Activated naive CD8-positive, alpha-beta T cell treated with anti-CD3 and anti-CD28 coated beads, Interleukin-2, amount 50 U/mL, for 24 hours (primary cell): ENCODE measurements around the gene TP53.

Experiments used
- ATAC-seq: fragments of 150-1000 bp; cut with Tn5 transposase; one replicate; pipeline ENCODE4 v1.10.0; 2021
- DNase-seq: peaks from one replicate; pipeline ENCODE4 v3.0.0; 2021
- H3K27ac Mint-ChIP-seq: one replicate; pipeline ENCODE4 v1.8.0; 2021; ENCODE audit warnings: mild to moderate bottlenecking, mixed read lengths
- H3K27me3 Mint-ChIP-seq: one replicate; pipeline ENCODE4 v1.8.0; 2021; ENCODE audit warnings: mixed read lengths
- H3K36me3 Mint-ChIP-seq: one replicate; pipeline ENCODE4 v1.8.0; 2021; ENCODE audit warnings: low read depth, mixed read lengths
- H3K4me1 Mint-ChIP-seq: one replicate; pipeline ENCODE4 v1.8.0; 2021; ENCODE audit warnings: mixed read lengths
- H3K4me3 Mint-ChIP-seq: one replicate; pipeline ENCODE4 v1.8.0; 2021; ENCODE audit warnings: mild to moderate bottlenecking, moderate library complexity, mixed read lengths
- H3K9me3 Mint-ChIP-seq: one replicate; pipeline ENCODE4 v1.8.0; 2021; ENCODE audit warnings: mixed read lengths

TP53 gene

DNA sequence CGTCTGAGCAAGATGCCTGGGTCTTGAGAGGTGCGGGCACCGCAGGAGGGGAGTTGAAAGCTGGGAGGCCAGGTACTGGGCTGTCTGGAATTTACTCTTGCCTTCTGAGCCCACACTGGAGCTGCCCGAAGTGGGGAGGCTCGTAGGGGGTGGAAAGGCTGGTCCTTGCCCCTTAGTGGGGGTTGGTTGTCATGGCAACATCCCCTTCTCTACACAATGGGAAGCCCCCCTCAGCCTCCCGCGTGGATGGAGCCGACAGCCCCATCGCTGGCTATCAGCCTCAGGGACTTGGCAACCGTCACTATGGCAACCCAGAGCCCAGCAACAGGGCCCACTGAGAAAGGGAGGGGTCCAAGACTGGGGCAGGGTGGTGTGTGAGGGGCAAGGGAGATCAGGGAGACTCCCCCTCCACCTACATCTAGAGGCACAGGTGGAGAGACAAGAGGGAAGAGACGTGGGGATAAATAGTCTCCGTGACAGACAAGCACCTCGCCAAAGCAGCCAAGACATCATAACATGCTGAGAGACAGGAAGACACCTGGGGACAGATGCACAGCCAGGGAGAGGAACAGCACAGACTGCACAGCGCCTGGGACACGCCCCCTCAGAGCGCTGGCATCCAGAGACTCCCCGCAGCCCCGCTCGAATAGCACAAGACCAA lies 25.0 kb upstream of the TP53 start:
- Mint-ChIP-seq H3K27me3 (peaks cover 61% of the 10 kb centered on the region), H3K4me3 (no peak overlapping the region), H3K4me1 (peaks cover 17% of the 10 kb centered on the region), H3K9me3 (no peaks in the 10 kb centered on the region), H3K27ac (no peak overlapping the region), H3K36me3 (no peaks in the 10 kb centered on the region)
- ATAC-seq = no peak
- no peak for DNase-seq

DNA sequence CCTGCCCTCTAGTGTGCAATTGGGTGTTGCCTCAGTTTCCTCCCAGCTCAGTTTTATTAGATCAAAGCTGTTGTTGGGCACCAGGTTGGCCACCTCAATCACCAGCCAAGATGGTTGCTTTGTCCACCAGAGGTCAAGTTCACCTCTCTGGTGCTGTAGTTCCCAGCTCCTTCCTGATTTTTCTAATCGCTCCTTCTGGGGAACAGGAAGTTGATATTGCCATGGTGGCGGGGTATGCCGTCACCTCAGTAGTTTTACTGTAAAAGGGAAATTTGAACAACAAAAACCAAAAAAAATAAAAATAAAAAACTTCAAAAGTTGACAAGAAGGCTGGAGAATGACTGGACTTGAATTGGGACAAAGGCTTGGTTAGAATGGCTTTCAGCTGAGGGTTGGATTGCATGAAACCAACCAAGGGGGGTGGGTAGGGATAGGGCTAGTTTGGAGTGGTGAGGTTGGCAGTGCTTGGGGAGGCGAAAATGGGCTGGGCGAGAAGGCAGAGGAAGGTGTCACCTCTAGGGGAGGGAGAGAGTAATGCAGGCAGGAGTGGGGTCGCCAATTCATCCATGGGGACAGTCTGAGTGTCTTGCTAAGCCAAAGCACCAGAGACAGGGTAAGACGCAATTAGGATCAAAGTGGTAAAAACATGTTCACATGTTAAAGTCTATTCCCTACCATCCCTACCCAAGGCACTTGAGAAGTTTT lies 23.9 kb upstream of the TP53 start:
- Mint-ChIP-seq H3K4me1 (peaks cover 12% of the 10 kb centered on the region), H3K4me3 (no peak overlapping the region), H3K9me3 (no peaks in the 10 kb centered on the region), H3K27ac (no peak overlapping the region), H3K36me3 (no peaks in the 10 kb centered on the region), H3K27me3 (peaks cover 62% of the 10 kb centered on the region)
- DNase-seq = no peak
- no peak for ATAC-seq

DNA sequence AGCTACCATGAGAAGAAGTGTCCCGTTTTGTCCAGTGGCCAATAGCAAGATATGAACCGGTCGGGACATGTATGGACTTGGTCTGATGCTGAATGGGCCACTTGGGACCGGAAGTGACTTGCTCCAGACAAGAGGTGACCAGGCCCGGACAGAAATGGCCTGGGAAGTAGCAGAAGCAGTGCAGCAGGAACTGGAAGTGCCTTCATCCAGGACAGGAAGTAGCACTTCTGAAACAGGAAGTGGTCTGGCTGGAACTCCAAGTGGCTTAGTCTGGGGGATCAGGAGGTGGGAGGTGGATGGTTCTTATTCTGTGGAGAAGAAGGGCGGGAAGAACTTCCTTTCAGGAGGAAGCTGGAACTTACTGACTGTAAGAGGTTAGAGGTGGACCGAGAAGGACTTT lies 23.0 kb upstream of the TP53 start:
- no peak for ATAC-seq
- Mint-ChIP-seq H3K27me3 (peaks cover 61% of the 10 kb centered on the region), H3K9me3 (no peaks in the 10 kb centered on the region), H3K4me1 (peaks cover 16% of the 10 kb centered on the region), H3K4me3 (no peak overlapping the region), H3K27ac (no peak overlapping the region), H3K36me3 (no peaks in the 10 kb centered on the region)
- DNase-seq = no peak

DNA sequence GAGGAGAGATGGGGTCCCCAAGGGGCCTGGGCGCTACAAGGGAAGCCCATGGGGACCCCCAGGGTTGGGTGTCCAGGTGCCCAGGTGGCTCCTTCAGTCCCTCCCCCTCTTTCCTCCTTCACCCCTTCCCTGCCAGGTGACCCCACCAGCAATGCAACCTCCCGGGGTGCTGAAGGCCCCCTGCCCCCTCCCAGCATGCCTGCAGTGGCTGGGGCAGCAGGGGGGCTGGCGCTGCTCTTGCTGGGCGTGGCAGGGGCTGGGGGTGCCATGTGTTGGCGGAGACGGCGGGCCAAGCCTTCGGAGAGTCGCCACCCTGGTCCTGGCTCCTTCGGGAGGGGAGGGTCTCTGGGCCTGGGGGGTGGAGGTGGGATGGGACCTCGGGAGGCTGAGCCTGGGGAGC lies 21.7 kb upstream of the TP53 start:
- Mint-ChIP-seq H3K27me3 (peaks cover 61% of the 10 kb centered on the region), H3K9me3 (no peaks in the 10 kb centered on the region), H3K36me3 (no peaks in the 10 kb centered on the region), H3K4me3 (no peak overlapping the region), H3K27ac (no peak overlapping the region), H3K4me1 (peaks cover 23% of the 10 kb centered on the region)
- no peak for ATAC-seq
- no peak for DNase-seq

DNA sequence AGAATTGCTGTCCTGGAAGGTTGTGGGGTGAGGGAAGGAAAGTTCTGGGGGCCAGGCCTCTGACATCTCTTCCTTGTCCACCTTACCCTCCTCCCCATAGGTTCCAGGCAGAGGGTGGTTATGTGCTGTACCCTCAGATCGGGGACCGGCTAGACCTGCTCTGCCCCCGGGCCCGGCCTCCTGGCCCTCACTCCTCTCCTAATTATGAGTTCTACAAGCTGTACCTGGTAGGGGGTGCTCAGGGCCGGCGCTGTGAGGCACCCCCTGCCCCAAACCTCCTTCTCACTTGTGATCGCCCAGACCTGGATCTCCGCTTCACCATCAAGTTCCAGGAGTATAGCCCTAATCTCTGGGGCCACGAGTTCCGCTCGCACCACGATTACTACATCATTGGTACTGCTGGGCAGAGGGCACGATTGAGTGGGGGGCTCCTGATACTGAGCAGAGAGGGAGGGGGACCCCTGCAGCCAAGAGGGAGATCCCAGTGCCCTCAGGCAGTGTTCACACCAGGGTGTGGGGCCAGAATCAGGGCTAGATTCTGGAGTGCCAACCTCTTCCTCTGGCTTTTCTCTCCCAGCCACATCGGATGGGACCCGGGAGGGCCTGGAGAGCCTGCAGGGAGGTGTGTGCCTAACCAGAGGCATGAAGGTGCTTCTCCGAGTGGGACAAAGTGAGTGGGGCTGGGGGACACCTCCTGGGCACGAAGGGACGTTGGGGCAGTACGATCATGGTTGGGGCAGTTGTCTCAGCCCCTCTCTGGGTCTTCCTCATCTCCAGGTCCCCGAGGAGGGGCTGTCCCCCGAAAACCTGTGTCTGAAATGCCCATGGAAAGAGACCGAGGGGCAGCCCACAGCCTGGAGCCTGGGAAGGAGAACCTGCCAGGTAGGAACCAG lies 20.8 kb upstream of the TP53 start:
- no peak overlapping the region for H3K4me3 Mint-ChIP-seq
- peaks cover 60% of the 10 kb centered on the region for H3K27me3 Mint-ChIP-seq

DNA sequence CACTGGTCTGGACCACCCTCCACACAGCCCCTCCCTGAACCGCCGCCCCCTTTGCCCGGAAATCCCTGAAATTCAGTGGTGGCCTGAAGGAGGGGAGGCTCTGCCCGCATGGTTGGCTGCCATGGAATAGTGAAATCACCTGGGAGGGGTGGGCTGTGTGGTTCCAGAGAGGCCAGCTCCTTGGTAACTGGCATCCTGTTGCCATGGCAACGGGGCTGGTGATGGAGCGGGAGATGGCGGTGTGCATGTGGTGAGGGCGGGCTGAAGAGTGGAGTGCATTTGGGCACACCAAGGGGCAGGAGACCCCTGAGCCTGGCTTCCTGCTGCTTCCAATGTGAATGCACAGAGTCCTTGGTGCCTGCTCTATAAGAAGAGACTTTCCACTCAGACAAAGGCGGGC lies 20.2 kb upstream of the TP53 start:
- no peaks in the 10 kb centered on the region for H3K9me3 Mint-ChIP-seq
- DNase-seq (no peak), ATAC-seq (no peak)
- peaks cover 56% of the 10 kb centered on the region for H3K27me3 Mint-ChIP-seq
- H3K4me3 Mint-ChIP-seq = no peak overlapping the region
- no peak overlapping the region for H3K27ac Mint-ChIP-seq
- peaks cover 29% of the 10 kb centered on the region for H3K4me1 Mint-ChIP-seq
- peaks cover 2% of the 10 kb centered on the region for H3K36me3 Mint-ChIP-seq

More for the DNA sequence above, 20.8 kb upstream of the TP53 start:
- DNase-seq (no peak), ATAC-seq (no peak)
- no peak overlapping the region for H3K27ac Mint-ChIP-seq
- H3K36me3 Mint-ChIP-seq = peaks cover 2% of the 10 kb centered on the region
- H3K9me3 Mint-ChIP-seq = no peaks in the 10 kb centered on the region
- H3K4me1 Mint-ChIP-seq = peaks cover 29% of the 10 kb centered on the region

DNA sequence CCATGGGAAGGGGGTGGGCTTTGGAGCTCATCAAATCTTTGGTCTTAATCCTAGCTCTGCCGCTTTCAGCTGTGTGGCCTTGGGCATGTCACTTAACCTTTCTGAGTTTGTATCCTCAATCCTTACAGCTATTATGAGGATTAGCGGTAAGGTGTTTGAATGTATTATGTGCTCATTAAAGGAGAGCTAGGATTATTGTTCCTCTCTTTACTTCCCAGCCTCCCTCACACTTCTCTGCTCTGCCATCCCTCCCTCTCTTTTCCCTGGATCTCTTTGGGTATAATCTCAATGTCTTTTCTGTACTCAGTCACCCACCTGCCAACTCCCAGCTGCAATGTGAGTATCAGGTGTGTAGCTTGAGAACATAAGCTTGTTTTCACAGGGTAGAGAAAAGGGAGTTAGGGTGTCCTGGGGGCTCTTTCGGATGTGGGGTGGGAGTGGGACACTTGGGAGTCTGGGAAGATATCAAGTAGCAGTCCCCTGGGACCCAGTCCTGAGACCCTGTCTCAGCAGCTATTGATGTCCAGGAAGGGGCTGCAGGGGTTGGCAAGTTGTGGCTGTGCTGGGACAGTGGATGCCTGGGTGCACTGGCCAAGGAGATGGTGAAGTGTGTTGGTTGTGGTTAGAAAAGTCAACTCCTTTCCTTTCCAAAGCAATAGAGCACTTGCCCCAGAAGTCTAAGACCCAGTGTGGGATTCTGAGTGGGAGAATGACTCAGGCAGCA lies 19.5 kb upstream of the TP53 start:
- Mint-ChIP-seq H3K4me1 (peaks cover 29% of the 10 kb centered on the region), H3K36me3 (peaks cover 5% of the 10 kb centered on the region), H3K4me3 (no peak overlapping the region), H3K9me3 (no peaks in the 10 kb centered on the region), H3K27ac (no peak overlapping the region), H3K27me3 (peaks cover 54% of the 10 kb centered on the region)
- DNase-seq (no peak), ATAC-seq (no peak)

DNA sequence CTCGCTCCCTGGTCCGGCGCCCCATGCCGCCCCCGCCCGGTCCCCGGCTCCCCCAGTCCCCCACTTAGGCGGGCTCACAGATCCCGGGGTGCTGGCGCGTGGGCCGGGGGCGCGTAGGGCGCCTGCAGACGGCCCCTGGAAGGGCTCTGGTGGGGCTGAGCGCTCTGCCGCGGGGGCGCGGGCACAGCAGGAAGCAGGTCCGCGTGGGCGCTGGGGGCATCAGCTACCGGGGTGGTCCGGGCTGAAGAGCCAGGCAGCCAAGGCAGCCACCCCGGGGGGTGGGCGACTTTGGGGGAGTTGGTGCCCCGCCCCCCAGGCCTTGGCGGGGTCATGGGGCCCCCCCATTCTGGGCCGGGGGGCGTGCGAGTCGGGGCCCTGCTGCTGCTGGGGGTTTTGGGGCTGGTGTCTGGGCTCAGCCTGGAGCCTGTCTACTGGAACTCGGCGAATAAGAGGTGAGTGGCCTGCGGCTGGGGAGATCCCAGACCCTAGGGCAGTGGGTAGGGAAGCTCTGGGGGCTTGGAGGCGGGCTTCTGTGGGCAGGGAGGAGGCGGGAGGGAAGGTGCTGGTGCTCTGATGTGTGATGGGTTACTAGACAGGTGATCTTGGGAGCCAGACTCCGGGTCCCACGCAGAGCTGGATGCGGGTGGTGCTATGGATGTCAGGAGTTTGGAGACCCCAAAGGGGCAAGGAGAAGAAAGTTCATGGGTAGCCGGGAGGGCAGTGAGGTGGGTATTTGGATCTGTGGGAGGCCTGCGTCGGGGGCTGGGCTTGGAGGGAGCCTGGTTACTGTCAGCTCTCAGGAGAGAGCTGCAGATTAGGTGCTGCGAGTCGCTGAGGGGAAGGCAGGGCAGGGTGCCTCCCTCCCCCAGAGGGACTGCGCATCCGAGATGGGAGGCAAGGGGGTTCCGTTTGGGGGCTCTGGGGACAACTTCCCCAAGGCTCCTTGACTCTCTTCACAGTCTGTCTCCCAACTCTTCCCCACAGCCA lies 18.3 kb upstream of the TP53 start:
- Mint-ChIP-seq H3K27me3 (peaks cover 42% of the 10 kb centered on the region), H3K4me1 (peaks cover 23% of the 10 kb centered on the region), H3K36me3 (peaks cover 12% of the 10 kb centered on the region), H3K9me3 (no peaks in the 10 kb centered on the region), H3K27ac (no peak overlapping the region), H3K4me3 (peak overlapping the region; percentile 11)
- ATAC-seq (no peak), DNase-seq (no peak)

DNA sequence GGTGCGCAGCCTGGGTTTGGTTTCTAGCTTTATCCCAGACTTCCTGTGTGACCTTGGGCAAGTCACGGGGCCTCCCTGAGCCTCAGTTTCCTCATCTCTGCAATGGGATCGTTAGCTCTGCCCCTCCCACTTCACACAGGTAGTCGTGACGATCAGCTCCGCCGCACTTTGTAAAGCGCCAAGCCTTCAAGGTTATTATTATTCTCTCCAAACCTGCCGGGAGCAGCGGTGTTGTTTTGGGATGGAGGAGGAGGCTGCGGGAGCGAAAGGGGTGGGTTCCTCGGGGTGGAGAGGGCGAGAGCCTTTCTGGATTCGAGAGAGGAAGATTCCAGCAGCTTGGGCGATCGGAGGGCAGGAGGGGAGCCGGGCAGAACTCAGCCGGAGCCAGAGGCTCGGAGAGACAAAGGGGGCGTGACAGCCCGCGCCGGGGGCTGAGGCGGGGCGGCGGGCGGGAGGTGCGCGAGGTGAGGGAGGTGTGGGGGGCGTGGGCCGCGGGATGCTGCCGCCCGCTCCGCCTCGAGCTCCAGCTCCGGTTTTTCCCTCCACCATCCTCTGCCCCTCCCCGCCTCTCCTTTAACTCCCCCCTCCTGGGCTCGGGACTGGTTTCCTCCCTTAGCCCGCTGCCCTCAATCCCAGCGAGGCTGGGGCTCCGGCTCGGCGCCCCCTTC lies 17.4 kb upstream of the TP53 start, which contains the start of gene EFNB3:
EFNB3 (plus strand) TSS at position 602 of the 668 bp plus-strand sequence. CDS start 397 bp downstream, outside the sequence.
- H3K27me3 Mint-ChIP-seq = peaks cover 38% of the 10 kb centered on the region
- DNase-seq (no peak), ATAC-seq (no peak)
- peak within 1 kb of the TSS; percentile 38 for H3K4me3 Mint-ChIP-seq
- H3K36me3 Mint-ChIP-seq = peaks cover 18% of the 10 kb centered on the region
- H3K9me3 Mint-ChIP-seq = no peaks in the 10 kb centered on the region
- no peak within 1 kb of the TSS for H3K27ac Mint-ChIP-seq
- H3K4me1 Mint-ChIP-seq = peaks cover 17% of the 10 kb centered on the region

DNA sequence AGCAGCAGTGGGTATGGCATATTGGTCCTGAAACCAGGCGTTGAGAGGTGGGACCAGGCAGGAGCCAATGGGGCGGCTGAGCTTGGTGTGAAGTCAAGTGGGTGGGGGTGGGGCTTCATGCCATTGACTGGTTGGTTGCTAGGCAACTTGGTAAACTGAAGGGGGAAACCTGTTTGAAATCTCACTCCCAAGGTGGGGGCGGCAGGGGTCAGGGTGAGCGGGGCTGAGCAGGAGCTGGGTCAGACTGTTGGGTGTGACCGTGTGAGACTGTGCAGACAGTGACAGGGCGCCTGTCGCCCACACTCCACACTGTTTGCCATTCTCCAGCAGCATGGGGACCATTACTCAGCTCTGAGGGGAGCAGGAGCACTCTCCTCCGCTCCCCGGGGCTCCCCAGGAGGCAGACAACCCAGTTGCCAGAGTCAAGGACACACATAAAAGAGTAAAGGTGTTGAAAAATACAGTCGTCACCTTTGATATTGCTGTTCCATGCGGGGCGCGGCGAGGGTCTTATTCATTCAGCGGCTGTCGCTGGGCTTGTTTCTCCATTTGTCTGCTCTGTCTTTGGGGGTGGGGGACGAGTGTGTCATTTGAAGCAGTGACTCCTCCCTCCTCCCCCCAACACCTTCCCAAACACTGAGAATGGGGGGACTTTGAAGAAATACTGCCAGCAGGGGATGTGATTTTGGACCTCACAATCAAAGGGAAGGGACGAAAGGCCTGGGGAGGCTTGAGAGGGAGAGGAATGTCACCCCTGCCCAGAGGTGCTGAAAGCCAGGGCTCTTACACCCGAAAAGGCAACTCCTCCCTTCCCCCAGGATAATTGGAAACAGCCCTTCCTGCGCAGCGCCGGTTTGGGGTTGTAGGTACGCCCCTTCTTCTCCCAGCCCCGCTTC lies 16.5 kb upstream of the TP53 start:
- H3K27ac Mint-ChIP-seq = no peak overlapping the region
- H3K4me3 Mint-ChIP-seq = no peak overlapping the region
- no peaks in the 10 kb centered on the region for H3K9me3 Mint-ChIP-seq
- H3K27me3 Mint-ChIP-seq = peaks cover 36% of the 10 kb centered on the region
- DNase-seq = no peak
- peaks cover 18% of the 10 kb centered on the region for H3K36me3 Mint-ChIP-seq
- ATAC-seq = peak; percentile 65
- peaks cover 17% of the 10 kb centered on the region for H3K4me1 Mint-ChIP-seq

DNA sequence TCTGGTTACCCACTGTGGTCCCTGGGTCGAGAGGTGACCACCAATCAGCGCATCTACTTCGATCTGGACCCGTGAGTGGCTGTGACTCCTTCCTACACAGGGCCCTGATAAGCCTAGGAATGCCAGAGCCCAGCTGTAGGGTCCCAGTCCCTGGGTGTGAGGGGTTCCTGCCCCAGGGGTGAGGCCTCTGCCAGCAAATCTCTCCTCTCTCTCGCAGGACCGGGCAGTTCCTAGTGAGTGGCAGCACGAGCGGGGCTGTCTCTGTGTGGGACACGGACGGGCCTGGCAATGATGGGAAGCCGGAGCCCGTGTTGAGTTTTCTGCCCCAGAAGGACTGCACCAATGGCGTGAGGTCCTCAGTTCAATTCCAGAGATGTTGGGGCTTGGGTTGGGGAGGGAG lies 15.5 kb upstream of the TP53 start:
- Mint-ChIP-seq H3K4me1 (peaks cover 17% of the 10 kb centered on the region), H3K27me3 (peaks cover 32% of the 10 kb centered on the region), H3K36me3 (peaks cover 24% of the 10 kb centered on the region), H3K27ac (no peak overlapping the region), H3K9me3 (no peaks in the 10 kb centered on the region), H3K4me3 (no peak overlapping the region)
- no peak for DNase-seq
- no peak for ATAC-seq

DNA sequence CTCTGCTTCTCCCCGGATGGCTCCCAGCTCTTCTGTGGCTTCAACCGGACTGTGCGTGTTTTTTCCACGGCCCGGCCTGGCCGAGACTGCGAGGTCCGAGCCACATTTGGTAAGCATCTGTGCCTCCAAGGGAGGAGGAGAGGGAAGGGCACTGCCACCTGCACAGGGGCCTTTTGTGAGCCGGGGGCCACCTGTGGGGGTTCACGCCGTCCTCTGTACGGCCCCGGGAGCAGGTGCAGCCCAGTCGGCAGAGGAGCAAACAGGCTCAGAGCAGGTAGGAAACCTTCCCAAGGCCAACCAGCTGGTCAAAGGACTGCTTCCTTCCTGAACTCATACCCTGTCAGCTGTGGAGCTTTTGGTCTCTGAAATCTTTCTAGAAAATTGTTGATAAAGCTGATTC lies 14.4 kb upstream of the TP53 start:
- DNase-seq (no peak), ATAC-seq (no peak)
- peaks cover 30% of the 10 kb centered on the region for H3K36me3 Mint-ChIP-seq
- no peak overlapping the region for H3K4me3 Mint-ChIP-seq
- no peaks in the 10 kb centered on the region for H3K9me3 Mint-ChIP-seq
- H3K4me1 Mint-ChIP-seq = peaks cover 17% of the 10 kb centered on the region
- H3K27me3 Mint-ChIP-seq = peaks cover 26% of the 10 kb centered on the region
- H3K27ac Mint-ChIP-seq = no peak overlapping the region
